Activated gamma-delta T cell treated with anti-CD3 and anti-CD28 coated beads, Interleukin-2, amount 50 U/mL, for 16 hours (primary cell): ENCODE measurements around the gene DTNB.

Experiments used
- DNase-seq: peaks from one replicate; pipeline ENCODE4 v3.0.0-alpha.2; 2020; ENCODE audit warnings: low read depth

DTNB gene

GRCh38 chr2:25454824-25455611, 218.4 kb downstream of the DTNB start:
- DNase-seq, result no peak

GRCh38 chr2:25453199-25453905, 220.0 kb downstream of the DTNB start:
- DNase-seq, result no peak

- DNase-seq, result no peak
Measured at GRCh38 chr2:25448808-25449207, 224.6 kb downstream of the DTNB start.

GRCh38 chr2:25447018-25447417, 226.4 kb downstream of the DTNB start:
- no peak for DNase-seq

- DNase-seq, result no peak
Measured at GRCh38 chr2:25446122-25446521, 227.3 kb downstream of the DTNB start.

GRCh38 chr2:25445464-25445863, 227.9 kb downstream of the DTNB start:
- DNase-seq, result no peak

- DNase-seq, result no peak
Measured at GRCh38 chr2:25444608-25445270, 228.6 kb downstream of the DTNB start.

GRCh38 chr2:25443766-25444165, 229.6 kb downstream of the DTNB start:
- no peak for DNase-seq

GRCh38 chr2:25441353-25441752, 232.0 kb downstream of the DTNB start:
- DNase-seq, result no peak

- DNase-seq, result no peak
Measured at GRCh38 chr2:25438793-25439192, 234.6 kb downstream of the DTNB start.

GRCh38 chr2:25437881-25438662, 235.3 kb downstream of the DTNB start:
- DNase-seq, result no peak

GRCh38 chr2:25435421-25435820, 238.0 kb downstream of the DTNB start:
- DNase-seq, result no peak

- DNase-seq, result no peak
Measured at GRCh38 chr2:25431604-25432003, 241.8 kb downstream of the DTNB start.

GRCh38 chr2:25430556-25430955, 242.8 kb downstream of the DTNB start:
- DNase-seq, result no peak

- no peak for DNase-seq
Measured at GRCh38 chr2:25426326-25426725, 247.1 kb downstream of the DTNB start.

- no peak for DNase-seq
Measured at GRCh38 chr2:25424426-25425028, 248.8 kb downstream of the DTNB start.

- DNase-seq, result no peak
Measured at GRCh38 chr2:25421820-25422411, 251.5 kb downstream of the DTNB start.

- DNase-seq, result no peak
Measured at GRCh38 chr2:25421289-25421688, 252.1 kb downstream of the DTNB start.

- no peak for DNase-seq
Measured at GRCh38 chr2:25420820-25421237, 252.5 kb downstream of the DTNB start.

GRCh38 chr2:25419678-25420242, 253.6 kb downstream of the DTNB start:
- no peak for DNase-seq
